NCI-H2227 treated with DMSO at 0.1 percent for 48 hours (cell line): ENCODE measurements around the gene GAPDH.
"Not testable (repeated sequence)": the region's sequence is repeated elsewhere in the genome, so short reads cannot be mapped to it uniquely, and the experiment has no call there.

Source experiments
- DNase-seq: peaks from one replicate; lab custom pipeline; 2025; lab: John Stamatoyannopoulos, UW

Gene GAPDH

DNA sequence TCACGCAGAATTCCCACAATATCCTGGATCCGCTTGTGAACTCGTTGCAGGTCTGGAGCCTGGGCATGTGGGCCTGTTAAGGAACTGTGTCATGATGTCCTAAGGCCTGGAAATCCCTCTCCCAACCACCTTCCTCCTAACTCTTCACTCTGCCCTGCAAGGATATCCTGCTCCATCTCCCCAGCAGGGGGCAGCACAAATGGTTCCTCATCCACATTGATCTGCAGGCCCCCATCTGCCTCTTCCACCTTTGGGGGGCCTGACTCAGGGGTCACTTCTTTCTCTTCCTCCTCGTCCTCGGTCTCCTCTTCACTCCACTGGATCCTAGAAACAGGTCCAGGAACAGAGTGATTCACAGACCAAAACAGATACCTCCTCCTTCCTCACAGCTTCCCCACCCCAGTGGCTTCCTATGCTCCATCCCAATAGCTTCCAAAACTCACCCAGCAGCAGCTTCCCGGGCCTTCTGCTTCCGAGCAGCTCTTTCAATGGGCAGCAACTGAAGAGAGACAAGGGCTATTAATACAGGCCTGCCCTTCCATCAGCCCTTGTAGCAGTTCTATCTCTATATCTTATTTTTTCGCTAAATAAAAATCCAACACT lies 29.2 kb downstream of the GAPDH start:
- DNase-seq, result no peak

DNA sequence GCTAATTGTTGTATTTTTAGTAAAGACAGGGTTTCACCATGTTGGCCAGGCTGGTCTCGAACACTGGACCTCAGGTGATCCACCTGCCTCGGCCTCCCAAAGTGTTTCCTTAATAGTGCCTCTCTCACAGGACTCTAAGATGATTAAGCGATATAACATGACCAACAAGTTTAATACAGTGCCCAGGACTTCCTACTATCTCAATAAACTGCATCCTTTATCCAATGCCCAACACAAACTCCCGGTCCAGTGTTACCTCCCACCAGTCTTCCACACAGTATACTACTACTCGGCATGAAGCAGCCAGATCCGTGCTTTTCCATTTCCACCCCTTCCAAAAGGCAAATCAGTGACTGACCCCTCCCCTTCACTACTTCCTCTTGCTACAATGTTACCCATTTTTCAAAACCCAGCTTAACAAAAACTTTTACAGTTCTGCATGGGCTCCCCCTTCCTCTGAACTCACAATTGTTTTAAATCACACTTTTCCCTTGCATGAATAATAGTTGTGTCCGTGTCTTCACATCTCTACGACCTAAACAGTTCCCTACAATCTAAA lies 32.9 kb downstream of the GAPDH start:
- DNase-seq, result no peak

DNA sequence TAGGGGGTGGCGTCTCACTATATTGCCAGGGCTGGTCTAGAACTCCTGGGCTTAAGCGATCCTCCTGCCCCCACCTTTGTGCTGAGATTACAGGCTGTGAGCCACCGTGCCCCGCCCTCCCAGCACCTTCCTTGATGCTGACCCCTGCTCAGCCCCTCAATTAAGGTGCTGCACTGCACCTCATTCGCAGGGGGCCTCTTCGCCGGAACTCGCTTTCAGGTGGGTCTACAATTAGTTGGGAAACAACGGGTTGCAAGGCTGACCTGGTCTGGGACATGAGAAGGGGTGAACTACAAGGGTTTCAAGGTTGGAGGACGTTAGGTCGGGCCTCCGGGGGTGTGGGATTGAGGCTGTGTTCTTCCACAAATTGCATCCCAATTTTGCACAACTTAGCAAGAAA lies 35.0 kb downstream of the GAPDH start:
- DNase-seq, result peak; percentile 22

DNA sequence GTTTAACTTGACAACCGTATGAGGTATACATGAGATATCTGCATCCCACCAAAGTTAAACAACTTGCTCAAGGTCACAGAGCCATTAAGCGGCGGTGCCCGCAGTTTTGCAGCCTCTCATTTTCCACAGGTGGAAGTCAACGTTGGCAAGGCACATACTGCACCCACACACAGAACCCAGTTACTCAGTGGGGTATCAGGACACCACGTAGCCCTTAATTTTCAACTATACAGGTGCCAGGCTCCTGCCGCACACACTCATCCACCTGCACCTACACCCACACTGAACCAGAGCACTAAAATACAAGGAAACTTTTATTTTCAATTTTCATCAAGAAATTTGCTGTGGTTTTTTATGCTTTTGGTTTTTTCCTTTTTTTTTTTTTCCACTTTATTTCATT lies 35.5 kb downstream of the GAPDH start:
- no peak for DNase-seq

DNA sequence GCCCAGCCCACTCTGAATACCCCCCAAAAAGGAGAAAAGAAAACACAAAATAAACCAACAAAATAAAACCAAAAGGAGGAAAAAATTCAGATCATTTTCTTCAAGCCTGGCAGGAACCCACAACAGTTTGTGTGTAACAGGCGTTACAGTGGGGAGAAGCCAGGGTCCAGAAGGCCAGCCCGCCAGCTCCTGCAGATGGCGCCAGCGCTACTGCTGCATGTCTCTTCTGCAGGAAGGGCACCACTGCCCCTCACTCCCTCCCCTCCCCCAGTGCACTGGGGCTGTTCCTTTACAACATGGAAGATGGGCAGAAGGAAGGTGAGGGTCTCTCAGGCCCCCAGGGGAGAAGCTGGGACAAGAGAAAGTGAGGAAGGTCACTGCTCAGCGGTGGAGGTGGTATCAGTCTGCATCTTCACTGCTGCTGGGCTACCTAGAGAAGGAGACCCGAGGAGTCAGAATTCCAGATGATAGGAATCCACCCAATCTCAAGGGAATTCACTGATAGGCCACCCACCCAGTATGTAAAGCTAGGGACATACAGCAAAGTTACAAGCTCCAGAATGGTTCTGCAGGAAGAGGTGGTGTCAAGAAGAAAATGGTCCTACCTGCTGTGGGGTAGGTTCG lies 36.1 kb downstream of the GAPDH start:
- peak; percentile 33 for DNase-seq

DNA sequence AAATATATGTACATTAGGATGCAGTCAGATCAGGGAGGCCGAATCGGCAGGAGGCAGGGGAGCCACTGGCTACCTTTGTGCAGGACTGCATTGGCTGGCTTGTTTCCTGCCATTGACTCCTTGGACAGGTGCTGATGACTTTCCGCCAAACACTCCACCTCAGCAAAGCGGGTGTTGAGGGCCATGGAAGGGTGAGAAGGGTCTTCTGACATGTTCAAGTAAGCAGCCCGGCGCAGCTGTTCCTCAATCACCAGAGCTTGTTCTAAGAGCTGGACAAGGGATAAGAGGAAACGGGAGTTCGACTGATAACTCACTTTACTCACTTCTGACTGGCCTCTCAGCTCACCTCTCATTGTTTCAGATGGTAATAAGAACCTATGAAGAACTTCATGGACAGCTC lies 38.7 kb downstream of the GAPDH start:
- no peak for DNase-seq

DNA sequence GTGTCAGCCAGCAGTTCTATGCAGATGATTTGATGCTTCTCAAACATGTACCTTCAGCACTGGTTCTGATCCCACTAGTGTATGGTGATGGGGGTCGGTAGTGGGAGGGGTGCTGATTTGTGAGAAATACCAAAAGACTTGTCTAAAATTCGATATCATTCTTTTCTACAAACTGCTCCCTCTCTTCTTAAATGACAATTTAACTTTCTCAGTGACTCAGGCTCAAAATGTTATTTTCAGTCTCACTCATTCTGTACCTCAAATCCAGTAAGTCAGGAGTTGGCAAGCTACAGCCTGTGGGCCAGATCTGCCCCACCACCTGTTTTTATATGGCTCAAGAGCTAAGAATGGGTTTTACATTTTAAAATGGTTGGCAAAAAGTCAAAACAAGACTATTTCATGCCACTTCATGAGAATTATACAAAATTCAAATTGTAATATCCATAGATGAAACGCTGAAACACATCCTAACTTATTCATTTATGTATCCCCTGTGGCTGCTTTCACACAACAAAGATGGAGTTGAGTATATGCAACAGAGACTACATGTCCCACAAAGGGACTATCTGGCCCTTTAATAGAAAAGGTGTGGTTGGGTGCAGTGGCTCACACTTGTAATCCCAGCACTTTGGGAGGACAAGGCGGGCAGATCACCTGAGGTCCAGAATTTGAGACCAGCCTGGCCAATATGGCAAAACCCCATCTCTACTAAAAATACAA lies 40.4 kb downstream of the GAPDH start:
- DNase-seq, result no peak

DNA sequence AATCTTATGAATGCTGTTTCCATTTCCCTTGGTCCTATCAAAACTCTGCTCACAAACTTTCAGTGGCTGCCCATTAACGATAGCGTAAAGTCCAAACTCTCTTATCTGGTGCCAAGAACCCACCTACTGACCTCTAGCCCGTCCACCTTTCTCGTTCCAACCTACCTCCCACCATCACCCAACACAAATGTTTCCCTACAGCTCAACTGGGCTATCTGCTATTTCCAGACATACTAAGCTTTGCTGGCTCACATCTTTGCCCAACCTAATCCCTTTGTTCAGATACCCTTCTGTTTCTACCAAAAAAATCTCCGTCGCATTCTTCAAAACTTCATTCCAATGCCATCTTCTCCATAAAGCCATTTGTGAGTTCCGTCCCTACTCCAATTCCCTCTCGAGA lies 41.3 kb downstream of the GAPDH start:
- no peak for DNase-seq

DNA sequence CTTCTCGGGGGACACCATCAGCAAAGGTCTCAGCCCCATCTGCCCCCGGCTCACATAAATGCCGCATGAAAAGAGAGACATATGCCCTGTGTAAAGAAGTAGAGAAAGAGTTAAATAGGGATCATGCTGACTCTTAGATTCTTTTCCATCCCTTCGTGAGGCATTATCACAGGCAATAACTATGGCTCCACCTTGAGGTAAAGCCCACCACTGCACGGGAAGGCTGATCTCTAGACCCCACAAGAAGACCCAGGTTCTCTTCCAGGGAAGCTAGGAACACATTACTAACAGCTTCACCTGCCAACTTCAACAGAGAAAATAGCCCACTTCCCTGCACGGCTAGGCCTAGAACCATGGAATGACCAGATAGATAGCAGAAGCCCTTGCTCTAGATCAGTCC lies 47.9 kb downstream of the GAPDH start:
- DNase-seq, result no peak

DNA sequence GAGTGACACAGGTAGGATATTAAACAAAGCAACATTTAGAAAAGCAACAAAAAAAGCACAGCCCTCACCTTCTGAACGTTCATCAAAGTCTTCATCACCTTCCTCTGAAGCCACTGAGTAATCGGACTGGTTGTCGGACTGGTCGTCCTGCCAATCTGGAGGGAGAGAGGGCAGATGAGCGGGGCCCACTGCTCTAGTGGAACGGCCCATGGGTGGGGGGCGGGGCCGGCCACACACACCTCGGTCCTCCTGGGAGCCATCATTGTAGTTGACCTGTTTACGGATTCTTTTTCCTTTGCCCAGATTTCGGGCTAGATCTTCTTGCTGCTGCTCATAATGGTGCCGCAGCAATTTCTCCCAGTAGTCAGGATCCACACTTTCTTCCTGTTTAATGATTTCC lies 48.6 kb downstream of the GAPDH start:
- no peak for DNase-seq

DNA sequence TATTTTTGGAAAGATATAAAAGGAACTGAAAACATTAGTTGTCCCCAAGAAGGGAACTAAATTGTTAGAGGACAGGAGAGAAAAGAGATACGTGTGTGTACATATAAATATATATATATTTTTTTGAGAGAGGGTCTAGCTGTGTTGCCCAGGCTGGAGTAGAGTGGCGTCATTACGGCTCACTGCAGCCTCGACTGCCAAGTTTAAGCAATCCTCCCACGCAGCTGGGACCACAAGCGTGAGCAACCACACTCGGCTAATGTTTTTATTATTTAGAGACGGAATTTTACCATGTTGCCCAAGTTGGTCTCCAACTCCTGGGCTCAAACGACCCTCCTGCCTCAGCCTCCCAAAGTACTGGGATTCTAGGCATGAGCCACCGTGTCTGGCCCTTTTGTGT lies 50.0 kb downstream of the GAPDH start:
- DNase-seq, result no peak

DNA sequence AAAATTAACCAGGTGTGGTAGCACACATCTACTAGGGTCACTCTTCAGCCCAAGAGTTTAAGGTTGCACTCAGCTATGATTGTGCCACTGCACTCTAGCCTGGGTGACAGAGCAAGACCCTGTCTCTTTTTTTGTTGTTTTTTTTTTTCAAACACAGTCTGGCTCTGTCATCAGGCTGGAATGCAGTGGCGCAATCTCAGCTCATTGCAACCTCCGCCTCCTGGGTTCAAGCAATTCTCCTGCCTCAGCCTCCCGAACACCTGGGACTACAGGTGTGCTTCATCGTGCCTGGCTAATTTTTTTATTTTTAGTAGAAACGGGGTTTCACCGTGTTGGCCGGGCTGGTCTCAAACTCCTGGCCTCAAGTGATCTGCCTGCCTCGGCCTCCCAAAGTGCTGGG lies 52.3 kb downstream of the GAPDH start:
- DNase-seq, result not testable (repeated sequence)
